NCI-H524 (cell line): Measurements from ENCODE around the gene HAO1.

Source experiments
- DNase-seq, 2 experiments: peaks; one replicate each; lab custom pipeline; 2025; lab: John Stamatoyannopoulos, UW

Gene HAO1

GRCh38 chr20:7940341-7940740 is at the start of gene HAO1:
Gene HAO1, minus strand, starts transcription at chr20:7940458. Its CDS starts 36 bp downstream, at chr20:7940422.
- no peak for DNase-seq

GRCh38 chr20:7989379-7989778 is 49.1 kb upstream of the HAO1 start:
- DNase-seq = peak in 1 of 2 experiments; percentile 13

GRCh38 chr20:7985916-7986315 is 45.7 kb upstream of the HAO1 start:
- DNase-seq = peak in 1 of 2 experiments; percentile 32

GRCh38 chr20:7984192-7984591 is 43.9 kb upstream of the HAO1 start:
- DNase-seq = no peak

- DNase-seq = no peak
These were observed 41.1 kb upstream of the HAO1 start for GRCh38 chr20:7981374-7981773.

GRCh38 chr20:7980332-7981046 is 40.2 kb upstream of the HAO1 start:
- DNase-seq = peak in 1 of 2 experiments; percentile 56

- DNase-seq = no peak
These were observed 37.5 kb upstream of the HAO1 start for GRCh38 chr20:7977709-7978108.

GRCh38 chr20:7975851-7976414 is 35.7 kb upstream of the HAO1 start:
- DNase-seq = no peak

GRCh38 chr20:7974785-7975435 is 34.7 kb upstream of the HAO1 start:
- no peak for DNase-seq

GRCh38 chr20:7971536-7972280 is 31.4 kb upstream of the HAO1 start:
- no peak for DNase-seq

GRCh38 chr20:7967199-7967844 is 27.1 kb upstream of the HAO1 start:
- no peak for DNase-seq

GRCh38 chr20:7966176-7966575 is 25.9 kb upstream of the HAO1 start:
- no peak for DNase-seq

- DNase-seq = no peak
These were observed 19.2 kb upstream of the HAO1 start for GRCh38 chr20:7959484-7959883.

GRCh38 chr20:7956561-7956960 is 16.3 kb upstream of the HAO1 start:
- peak in 1 of 2 experiments; percentile 67 for DNase-seq

- DNase-seq = no peak
These were observed 10.1 kb upstream of the HAO1 start for GRCh38 chr20:7950387-7950786.

GRCh38 chr20:7943891-7944290 is 3.6 kb upstream of the HAO1 start:
- DNase-seq = no peak

GRCh38 chr20:7939663-7940062 is 595 bp downstream of the HAO1 start:
- DNase-seq = no peak

- no peak for DNase-seq
These were observed 2.2 kb downstream of the HAO1 start for GRCh38 chr20:7938058-7938457.

- no peak for DNase-seq
These were observed 2.9 kb downstream of the HAO1 start for GRCh38 chr20:7937328-7937727.

GRCh38 chr20:7935027-7935551 is 5.2 kb downstream of the HAO1 start:
- no peak for DNase-seq

- DNase-seq = no peak
These were observed 6.9 kb downstream of the HAO1 start for GRCh38 chr20:7933346-7933745.

GRCh38 chr20:7930343-7930742 is 9.9 kb downstream of the HAO1 start:
- DNase-seq = no peak
